Measurements from ENCODE around the gene DTWD2.

DNA sequence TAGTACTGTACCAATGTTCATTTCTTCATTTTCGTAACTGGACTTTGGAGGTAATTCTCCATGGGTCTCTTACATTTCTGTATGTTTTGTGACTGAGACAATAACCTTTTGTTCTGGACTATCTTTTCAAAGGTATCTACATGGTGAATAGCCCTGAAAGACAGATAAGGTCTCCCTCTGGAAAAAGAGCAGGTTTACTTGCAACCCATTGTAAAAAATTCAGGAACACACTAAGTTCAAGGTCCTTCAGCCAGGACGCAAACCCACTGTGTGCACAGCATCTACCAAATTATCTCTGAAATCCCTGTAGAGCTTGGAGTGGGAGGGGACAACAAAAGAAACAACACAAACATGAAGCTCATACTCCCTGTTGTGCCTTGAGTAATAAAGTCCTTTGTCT lies 8.3 kb downstream of the DTWD2 start:
- TF ChIP-seq BHLHE40 (IDR thresholded peaks at IDR 0.05; ENCODE audit: low read depth, low read length) (no peak), MXI1 (IDR thresholded peaks at IDR 0.05; ENCODE audit: borderline replicate concordance, low read depth, low read length) (no peak), POLR2A (IDR thresholded peaks at IDR 0.05; ENCODE audit: low read depth, low read length) (no peak), MAZ (IDR thresholded peaks at IDR 0.05; ENCODE audit: borderline replicate concordance, low read depth, low read length) (no peak), RAD21 (IDR thresholded peaks at IDR 0.05; ENCODE audit: low read length) (no peak), CHD1 (IDR thresholded peaks at IDR 0.05; ENCODE audit: low read depth, low read length) (no peak), CEBPB (IDR thresholded peaks at IDR 0.05; ENCODE audit: low read depth, low read length) (no peak), MAFK (IDR thresholded peaks at IDR 0.05; ENCODE audit: low read depth, low read length) (no peak), FOS (IDR thresholded peaks at IDR 0.05; ENCODE audit: low read depth, low read length) (no peak), RCOR1 (IDR thresholded peaks at IDR 0.05; ENCODE audit: insufficient replicate concordance, low read length) (no peak), SMC3 (IDR thresholded peaks at IDR 0.05; ENCODE audit: low read depth, low read length) (no peak)
- TF ChIP-seq, protein P1, sequence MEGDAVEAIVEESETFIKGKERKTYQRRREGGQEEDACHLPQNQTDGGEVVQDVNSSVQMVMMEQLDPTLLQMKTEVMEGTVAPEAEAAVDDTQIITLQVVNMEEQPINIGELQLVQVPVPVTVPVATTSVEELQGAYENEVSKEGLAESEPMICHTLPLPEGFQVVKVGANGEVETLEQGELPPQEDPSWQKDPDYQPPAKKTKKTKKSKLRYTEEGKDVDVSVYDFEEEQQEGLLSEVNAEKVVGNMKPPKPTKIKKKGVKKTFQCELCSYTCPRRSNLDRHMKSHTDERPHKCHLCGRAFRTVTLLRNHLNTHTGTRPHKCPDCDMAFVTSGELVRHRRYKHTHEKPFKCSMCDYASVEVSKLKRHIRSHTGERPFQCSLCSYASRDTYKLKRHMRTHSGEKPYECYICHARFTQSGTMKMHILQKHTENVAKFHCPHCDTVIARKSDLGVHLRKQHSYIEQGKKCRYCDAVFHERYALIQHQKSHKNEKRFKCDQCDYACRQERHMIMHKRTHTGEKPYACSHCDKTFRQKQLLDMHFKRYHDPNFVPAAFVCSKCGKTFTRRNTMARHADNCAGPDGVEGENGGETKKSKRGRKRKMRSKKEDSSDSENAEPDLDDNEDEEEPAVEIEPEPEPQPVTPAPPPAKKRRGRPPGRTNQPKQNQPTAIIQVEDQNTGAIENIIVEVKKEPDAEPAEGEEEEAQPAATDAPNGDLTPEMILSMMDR (conservative IDR thresholded peaks at IDR 0.05; ENCODE audit: low read depth, low read length), result no peak
- TF ChIP-seq, protein P2, sequence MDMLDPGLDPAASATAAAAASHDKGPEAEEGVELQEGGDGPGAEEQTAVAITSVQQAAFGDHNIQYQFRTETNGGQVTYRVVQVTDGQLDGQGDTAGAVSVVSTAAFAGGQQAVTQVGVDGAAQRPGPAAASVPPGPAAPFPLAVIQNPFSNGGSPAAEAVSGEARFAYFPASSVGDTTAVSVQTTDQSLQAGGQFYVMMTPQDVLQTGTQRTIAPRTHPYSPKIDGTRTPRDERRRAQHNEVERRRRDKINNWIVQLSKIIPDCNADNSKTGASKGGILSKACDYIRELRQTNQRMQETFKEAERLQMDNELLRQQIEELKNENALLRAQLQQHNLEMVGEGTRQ (IDR thresholded peaks at IDR 0.05; ENCODE audit: low read depth, low read length), result no peak
- TF ChIP-seq, protein P3, sequence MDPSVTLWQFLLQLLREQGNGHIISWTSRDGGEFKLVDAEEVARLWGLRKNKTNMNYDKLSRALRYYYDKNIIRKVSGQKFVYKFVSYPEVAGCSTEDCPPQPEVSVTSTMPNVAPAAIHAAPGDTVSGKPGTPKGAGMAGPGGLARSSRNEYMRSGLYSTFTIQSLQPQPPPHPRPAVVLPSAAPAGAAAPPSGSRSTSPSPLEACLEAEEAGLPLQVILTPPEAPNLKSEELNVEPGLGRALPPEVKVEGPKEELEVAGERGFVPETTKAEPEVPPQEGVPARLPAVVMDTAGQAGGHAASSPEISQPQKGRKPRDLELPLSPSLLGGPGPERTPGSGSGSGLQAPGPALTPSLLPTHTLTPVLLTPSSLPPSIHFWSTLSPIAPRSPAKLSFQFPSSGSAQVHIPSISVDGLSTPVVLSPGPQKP (IDR thresholded peaks at IDR 0.05; ENCODE audit: borderline replicate concordance, low read depth, low read length), result no peak
